Hepatocyte (in vitro differentiated cells): Measurements from ENCODE around the gene PI4KA.

ENCODE experiments used
- CTCF ChIP-seq: fragments of 200-600 bp; sonication (generic); IDR thresholded peaks from 2 replicates; pipeline ENCODE4 v1.5.1; 2016; ENCODE audit warnings: antibody characterized with exemption, mild to moderate bottlenecking; ENCODE audit not compliant: poor library complexity
- EZH2 ChIP-seq: fragments of 200-600 bp; sonication (generic); IDR thresholded peaks from 2 replicates; pipeline ENCODE4 v1.6.1; 2016; ENCODE audit warnings: antibody characterized with exemption, mild to moderate bottlenecking, borderline replicate concordance

- TF ChIP-seq CTCF, result no peak
- no peak for TF ChIP-seq EZH2
These were observed 1.4 kb downstream of the PI4KA start for GRCh38 chr22:20857247-20857643.
